Suppressor macrophage treated with lipopolysaccharide for 4 hours (primary cell): ENCODE results near the gene WDR41.

Source experiments
- DNase-seq: peaks from one replicate; pipeline ENCODE4 v3.0.0-alpha.2; 2020

WDR41 gene

GRCh38 chr5:77444356-77444755, 47.8 kb downstream of the WDR41 start:
- DNase-seq: no peak

- no peak for DNase-seq
Measured at GRCh38 chr5:77443670-77444069, 48.4 kb downstream of the WDR41 start.

- DNase-seq: no peak
Measured at GRCh38 chr5:77438071-77438470, 54.0 kb downstream of the WDR41 start.

DNA sequence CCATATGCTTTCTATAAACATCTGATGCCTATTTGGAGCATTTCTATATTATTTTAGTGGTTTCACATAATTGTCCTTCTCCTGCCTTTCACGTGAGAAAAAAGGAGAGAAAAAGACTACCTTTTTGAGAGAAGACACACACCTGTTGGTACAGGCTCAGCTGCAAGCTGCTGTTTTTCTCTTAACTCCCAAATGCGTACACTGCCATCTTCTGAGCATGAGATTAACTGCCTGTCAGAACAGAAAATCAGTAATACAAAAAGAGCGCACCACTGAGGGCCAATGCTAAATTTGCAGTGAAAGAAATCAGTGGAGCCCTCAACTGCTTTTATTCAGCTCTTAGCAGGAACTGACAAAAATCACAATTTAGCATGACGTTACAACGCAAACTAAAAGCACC, 54.9 kb downstream of the WDR41 start:
- DNase-seq: no peak

DNA sequence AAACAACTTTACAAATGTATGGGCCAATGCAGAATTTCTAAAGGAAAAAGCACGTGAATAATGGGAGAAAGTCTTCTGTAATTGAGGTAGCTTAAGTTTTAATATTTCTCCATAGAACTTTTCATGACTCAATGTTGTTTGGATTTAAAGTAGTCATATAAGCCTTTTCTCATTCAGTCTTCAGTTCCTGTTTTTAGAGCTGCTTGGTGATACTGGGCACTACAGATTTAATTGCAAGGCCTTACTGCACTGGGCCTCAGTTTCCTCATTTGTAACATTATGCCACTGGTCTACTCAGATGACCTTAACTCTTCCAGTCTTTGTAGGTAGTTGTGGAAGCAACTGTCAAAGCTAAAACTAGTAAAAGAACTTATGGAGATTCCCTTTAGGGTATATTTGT, 60.4 kb downstream of the WDR41 start:
- no peak for DNase-seq

DNA sequence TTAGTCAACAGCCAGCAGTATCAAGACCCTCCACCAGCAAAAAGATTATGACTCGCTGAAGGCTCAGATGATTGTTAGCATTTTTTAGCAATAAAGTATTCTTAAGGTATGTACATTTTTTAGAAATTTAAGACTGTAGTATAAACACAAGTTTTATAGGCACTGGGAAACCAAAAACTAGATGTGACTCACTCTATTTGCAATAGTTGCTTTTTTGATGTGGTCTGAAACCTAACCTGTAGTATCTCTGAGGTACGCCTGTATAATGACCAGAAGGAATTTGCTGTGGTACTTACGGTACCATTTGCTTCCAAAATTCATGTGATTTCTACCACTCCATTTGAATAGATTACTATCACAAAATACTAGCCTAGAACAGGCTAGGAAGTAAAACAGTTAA, 60.8 kb downstream of the WDR41 start:
- DNase-seq: no peak

DNA sequence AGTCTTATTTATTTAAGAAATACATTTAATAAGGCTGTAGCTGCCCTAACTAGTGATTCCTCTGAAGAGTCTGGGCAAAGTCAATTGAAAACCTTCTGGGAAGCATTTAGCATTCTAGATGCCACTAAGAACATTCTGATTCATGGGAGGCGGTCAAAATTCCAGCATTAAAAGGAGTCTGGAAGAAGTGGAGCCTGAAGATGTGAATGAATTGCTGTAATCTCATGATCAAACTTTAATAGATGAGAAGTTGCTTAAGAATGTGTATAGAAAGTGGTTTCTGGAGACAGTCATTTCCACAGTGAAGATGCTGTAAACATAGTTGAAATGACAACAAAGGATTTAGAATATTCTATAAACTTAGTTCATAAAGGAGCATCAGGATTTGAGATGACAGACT, 61.4 kb downstream of the WDR41 start:
- DNase-seq: no peak

GRCh38 chr5:77428526-77428925, 63.6 kb downstream of the WDR41 start:
- no peak for DNase-seq

- DNase-seq: no peak
Measured at GRCh38 chr5:77427998-77428397, 64.1 kb downstream of the WDR41 start.

- peak; percentile 20 for DNase-seq
Measured at GRCh38 chr5:77426670-77427069, 65.4 kb downstream of the WDR41 start.

DNA sequence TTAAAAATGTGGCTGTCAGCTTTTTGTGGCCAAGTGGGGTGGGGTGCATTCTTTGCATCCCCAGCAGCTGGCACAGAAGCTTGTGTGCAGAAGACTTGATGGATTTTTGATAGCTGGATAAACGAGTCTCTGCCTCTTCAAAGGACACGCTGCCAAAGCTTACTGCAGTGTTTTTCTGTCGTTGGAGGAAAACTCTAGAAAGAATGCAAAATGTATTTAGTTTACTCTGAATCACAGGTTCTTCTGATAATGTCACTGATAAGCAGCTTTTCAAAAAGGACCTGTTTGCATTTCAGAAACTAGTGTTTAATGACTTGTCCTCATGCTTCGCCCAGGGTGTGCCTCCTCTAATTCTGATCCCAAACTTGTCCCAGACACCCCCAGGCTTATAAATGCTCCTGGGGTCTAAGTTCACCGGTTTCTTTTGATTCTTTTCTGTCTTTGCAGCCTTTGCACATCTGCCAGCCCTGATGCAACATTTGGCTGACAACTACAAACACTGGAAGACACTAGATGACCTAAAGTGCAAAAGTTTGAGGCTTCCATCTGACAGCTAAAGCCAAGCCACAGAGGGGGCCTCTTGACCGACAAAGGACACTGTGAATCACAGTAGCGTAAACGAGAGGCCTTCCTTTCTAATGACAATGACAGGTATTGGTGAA, 66.0 kb downstream of the WDR41 start:
- no peak for DNase-seq

- DNase-seq: no peak
Measured at GRCh38 chr5:77425420-77425819, 66.7 kb downstream of the WDR41 start.

GRCh38 chr5:77424921-77425320, 67.2 kb downstream of the WDR41 start:
- no peak for DNase-seq

DNA sequence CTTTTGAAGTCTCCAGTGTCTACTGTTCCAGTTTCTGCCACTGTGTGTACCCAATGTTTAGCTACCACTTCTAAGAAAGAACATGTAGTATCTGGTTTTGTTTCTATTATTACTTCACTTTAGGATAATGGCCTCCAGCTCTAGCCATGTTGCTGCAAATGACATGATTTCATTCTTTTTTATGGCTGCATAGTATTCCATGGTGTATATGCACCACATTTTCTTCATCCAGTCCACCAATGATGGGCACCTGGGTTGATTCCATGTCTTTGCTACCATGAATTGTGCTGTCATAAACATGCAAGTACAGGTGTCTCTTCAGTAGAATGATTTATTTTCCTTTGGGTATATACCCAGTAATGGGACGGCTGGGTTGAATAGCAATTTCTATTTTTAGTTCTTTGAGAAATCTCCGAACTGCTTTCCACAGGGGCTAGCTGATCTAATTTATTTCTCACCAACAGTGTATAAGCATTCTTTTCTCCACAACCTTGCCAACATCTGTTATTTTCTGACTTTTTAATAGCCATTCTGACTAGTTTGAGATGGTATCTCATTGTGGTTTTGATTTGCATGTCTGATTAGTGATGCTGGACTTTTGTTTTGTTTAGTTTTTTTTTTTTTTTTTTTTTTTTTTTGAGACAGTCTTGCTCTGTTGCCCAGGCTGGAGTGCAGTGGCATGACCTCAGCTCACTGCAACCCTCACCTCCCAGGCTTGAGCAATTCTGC, 68.9 kb downstream of the WDR41 start:
- DNase-seq: no peak

DNA sequence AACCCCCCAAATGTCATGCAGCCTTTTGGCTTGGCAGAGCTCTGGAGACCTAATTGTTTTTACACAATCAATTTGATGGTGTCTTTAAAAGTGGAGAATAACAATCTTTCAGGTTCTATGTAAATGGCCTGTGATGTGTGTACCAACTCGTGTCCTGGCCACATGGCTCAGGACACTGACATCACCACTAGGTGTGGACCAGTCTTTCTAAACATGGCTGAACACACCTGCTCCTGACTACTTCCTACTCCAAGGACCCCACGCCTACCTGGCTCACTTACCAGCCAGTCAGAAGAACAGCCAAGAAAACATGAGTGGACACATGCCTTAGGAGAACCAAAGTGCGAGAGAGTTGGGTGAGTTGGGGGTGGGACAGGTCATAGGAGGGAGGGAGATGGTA, 71.2 kb downstream of the WDR41 start:
- DNase-seq: no peak

- no peak for DNase-seq
Measured at GRCh38 chr5:77419644-77420582, 72.2 kb downstream of the WDR41 start.

DNA sequence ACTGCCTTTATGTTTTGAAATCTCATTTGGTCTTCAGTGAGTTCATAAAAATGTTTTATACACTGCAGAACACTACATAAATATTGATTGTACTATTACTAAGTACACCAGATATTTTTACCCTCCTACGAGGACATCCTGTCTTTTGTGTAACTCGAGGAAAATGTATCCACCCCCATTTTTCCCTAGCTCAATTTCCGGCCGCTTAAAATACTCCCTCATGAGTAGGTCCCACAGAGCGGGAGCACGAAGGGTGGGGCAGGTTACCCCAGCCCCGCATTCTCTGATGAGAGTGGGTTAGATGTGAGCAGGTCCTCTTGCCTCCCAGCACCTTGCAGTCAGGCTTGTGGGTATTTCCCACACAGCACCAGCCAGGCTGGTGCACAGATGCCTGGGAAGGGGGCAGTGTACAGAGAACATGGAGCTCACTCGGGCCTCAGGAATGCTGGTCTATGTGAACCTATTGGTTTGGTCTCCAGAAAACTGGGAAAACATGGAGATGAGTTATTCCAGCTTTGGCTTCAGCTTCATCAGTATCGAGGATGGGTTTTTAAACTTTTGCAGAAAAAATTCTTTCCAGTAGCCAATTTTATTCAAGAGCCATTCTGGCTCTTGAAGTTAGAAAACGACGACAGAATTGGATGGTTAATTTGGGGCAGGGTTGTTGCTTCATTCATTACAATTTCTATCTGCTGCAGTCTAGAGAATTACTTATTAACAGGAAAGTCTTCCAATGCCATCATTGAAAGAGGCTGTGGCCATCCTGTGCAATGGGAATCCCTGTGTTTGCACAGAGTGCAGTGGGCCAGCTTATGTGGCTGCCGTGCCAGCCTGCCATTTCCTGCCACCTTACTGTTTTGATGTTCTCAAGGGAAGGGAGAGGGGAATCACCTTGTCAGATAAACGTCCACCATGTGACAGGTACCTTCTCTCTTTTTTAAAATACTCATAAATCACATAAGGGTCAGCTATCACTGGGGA, 73.2 kb downstream of the WDR41 start:
- DNase-seq: no peak

- DNase-seq: no peak
Measured at GRCh38 chr5:77418162-77418561, 74.0 kb downstream of the WDR41 start.

GRCh38 chr5:77413049-77413448, 79.1 kb downstream of the WDR41 start:
- DNase-seq: no peak

- DNase-seq: no peak
Measured at GRCh38 chr5:77409870-77410621, 82.1 kb downstream of the WDR41 start.

DNA sequence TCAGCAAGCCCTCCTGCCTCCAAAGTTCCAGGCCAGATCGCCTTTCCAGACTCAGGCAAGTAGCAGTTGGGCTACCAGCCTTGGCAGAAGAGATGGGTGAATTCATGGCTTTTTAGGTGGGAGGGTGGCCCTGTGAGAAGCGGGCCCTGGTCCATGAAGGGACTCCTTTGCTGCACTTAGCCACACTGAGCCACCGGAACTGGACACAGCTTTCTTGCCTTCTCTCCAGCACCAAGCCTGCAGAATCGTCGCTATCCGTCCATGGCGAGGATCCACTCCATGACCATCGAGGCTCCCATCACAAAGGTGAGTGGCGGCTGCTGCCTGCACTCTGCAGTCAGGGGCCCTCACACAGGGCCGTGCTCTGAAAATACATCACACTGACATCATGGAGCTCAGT, 85.0 kb downstream of the WDR41 start:
- no peak for DNase-seq

GRCh38 chr5:77402796-77403195, 89.3 kb downstream of the WDR41 start:
- DNase-seq: no peak
